Spleen (tissue), 7 donors: ENCODE data around the gene XIRP2.

Source experiments
- POLR2AphosphoS5 ChIP-seq, 3 donors: sonication (generic); formaldehyde crosslinking; IDR thresholded peaks; one replicate each; pipeline ENCODE4 v1.5.1; 2017; ENCODE audit warnings: antibody characterized with exemption in 3 of 3
- TF ChIP-seq, protein P1 (sequence below), 11 experiments: fragments of 200-600 bp in 7 of 11; fragments of 450-650 bp in 4 of 11; sonication (generic) in 4 of 11; IDR thresholded peaks in 8 of 11; conservative IDR thresholded peaks in 3 of 11; 1 replicate in 7 of 11; 2 replicates in 4 of 11; pipeline versions ENCODE4 v1.4.0 to v1.8.0; 2016 to 2021; ENCODE audit warnings: antibody characterized with exemption in 11 of 11, inconsistent platforms in 4 of 11, mild to moderate bottlenecking in 1 of 11
- donor health status: DM: no; HTN: no; CAD: no; lungs with moderate emphysema.
- donor health status: DM: no; HTN: no; CAD: no.
- donor health status: DM: no; HTN: no; CAD: no.

- TF ChIP-seq, protein P1, sequence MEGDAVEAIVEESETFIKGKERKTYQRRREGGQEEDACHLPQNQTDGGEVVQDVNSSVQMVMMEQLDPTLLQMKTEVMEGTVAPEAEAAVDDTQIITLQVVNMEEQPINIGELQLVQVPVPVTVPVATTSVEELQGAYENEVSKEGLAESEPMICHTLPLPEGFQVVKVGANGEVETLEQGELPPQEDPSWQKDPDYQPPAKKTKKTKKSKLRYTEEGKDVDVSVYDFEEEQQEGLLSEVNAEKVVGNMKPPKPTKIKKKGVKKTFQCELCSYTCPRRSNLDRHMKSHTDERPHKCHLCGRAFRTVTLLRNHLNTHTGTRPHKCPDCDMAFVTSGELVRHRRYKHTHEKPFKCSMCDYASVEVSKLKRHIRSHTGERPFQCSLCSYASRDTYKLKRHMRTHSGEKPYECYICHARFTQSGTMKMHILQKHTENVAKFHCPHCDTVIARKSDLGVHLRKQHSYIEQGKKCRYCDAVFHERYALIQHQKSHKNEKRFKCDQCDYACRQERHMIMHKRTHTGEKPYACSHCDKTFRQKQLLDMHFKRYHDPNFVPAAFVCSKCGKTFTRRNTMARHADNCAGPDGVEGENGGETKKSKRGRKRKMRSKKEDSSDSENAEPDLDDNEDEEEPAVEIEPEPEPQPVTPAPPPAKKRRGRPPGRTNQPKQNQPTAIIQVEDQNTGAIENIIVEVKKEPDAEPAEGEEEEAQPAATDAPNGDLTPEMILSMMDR (IDR thresholded peaks at IDR 0.05 in 8 of 11, conservative IDR thresholded peaks at IDR 0.05 in 3 of 11) = no peak
- TF ChIP-seq POLR2AphosphoS5 (IDR thresholded peaks at IDR 0.05) = no peak
Observed at GRCh38 chr2:167209784-167210183, 321.5 kb downstream of the XIRP2 start.
